ENCODE data around the gene CUL4B.

DNA sequence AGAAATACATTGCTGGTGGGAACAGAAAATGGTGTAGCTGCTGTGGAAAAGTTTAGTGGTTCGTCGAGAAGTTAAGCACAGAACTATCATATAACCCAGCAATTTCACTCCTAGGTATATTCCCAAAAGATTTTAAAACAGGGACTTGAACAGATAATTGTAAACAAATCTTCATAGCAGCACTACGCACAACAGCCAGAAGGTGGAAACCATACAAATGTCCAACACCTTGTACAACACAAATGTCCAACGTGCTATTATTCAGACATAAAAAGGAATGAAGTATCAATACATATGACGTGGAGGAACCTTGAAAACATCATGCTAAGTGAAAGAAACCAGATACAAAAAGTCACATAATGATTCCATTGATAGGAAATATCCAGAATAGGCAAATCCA is 37.9 kb downstream of the CUL4B start:
- TF ChIP-seq, protein P1, sequence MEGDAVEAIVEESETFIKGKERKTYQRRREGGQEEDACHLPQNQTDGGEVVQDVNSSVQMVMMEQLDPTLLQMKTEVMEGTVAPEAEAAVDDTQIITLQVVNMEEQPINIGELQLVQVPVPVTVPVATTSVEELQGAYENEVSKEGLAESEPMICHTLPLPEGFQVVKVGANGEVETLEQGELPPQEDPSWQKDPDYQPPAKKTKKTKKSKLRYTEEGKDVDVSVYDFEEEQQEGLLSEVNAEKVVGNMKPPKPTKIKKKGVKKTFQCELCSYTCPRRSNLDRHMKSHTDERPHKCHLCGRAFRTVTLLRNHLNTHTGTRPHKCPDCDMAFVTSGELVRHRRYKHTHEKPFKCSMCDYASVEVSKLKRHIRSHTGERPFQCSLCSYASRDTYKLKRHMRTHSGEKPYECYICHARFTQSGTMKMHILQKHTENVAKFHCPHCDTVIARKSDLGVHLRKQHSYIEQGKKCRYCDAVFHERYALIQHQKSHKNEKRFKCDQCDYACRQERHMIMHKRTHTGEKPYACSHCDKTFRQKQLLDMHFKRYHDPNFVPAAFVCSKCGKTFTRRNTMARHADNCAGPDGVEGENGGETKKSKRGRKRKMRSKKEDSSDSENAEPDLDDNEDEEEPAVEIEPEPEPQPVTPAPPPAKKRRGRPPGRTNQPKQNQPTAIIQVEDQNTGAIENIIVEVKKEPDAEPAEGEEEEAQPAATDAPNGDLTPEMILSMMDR (IDR thresholded peaks at IDR 0.05): no peak
- TF ChIP-seq POLR2AphosphoS5 (IDR thresholded peaks at IDR 0.05): no peak
